HK-2 (cell line): ENCODE data around the gene COTL1.
"Not testable (repeated sequence)": the region's sequence is repeated elsewhere in the genome, so short reads cannot be mapped to it uniquely, and the experiment has no call there.

Experiments used
- DNase-seq: peaks from one replicate; pipeline ENCODE4 v3.0.0-alpha.2; 2018; ENCODE audit not compliant: unreplicated experiment

The COTL1 gene

DNA sequence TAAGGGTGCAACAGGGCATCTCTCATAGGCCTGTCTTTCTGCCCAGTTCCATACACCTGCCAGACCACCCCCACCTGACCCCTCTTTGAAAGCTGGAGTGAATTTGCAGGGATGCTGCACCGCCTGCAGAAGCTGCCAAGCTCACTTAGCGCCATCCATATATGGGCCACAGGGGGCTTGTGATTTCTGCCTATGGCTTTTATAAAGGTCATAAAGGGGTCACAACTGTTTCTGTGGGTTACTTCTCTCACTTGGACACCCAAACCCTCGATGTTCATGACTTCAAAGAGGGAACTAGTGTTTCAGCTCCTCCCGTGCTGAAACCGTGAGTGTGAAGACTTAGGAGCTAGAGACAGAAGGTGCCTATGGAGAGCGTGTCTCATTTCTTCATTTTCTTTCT is 89.6 kb downstream of the COTL1 start:
- no peak for DNase-seq

DNA sequence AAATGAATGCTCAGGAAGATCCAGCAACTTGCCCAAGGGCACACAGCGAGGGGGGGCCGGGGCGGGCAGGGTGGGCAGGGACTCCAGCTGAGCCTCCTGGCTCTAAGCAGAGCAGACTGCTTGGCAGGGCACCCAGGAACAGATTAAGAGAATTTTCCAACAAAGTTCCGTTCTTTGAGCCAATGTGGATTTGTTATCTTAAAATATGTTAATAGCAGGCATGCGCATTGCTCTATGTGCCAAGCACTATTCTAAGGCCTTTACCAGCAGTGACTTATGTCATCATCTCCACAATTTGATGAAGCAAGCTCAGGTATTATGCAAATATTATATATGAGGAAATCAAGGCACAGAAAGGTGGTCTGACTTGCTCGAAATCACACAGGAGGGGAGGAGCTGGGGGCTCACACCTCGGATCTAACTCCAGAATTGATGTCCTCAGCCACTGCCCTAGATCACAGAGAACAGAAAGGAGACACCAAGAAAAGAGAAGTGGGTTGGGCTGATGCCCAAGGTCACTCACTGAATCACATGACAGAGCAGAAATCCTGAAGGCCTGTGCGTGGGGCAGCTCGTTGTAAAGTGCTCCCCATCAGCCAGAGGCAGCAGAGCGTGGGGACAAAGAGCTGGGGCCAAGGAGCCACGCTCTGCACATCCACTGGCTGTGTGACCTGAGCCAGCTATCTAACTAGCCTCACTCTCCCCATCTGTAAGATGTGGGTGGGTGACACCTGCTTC is 90.2 kb downstream of the COTL1 start:
- DNase-seq: no peak

DNA sequence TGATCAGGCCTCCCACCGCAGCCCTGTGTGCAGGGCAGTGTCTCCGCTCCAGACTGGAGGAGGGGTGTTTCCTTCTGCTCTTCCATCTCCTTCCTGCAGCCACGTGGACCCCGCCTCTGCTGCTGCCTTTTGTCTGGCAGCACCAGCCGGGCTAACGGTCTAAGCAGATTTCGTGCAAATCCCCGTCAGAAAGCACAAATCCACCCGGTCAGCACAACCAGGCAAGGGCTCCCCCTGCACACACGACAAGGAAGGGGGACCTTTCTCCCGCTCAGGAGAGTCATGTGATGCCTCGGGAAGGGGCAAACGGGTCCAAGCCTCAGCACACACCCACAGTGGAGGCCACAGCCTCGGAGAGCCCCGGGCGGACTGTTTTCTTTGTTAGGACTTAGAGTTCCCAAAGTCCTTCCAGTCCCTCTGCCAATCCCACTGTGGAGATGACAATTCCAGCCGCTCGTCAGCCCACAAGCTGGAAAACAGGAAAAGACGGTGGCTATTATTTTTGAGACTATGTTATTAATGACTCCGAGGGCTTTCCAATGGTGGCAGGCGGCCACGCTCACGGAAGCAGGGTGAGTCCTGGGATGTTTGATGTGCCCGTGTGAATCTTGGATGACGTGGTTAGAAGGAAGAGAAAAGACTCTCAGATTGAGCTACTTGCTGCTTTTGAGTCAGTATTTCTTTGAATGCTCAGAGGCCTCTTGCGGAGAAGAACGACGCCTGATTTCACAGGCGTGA is 90.9 kb downstream of the COTL1 start:
- DNase-seq: no peak

DNA sequence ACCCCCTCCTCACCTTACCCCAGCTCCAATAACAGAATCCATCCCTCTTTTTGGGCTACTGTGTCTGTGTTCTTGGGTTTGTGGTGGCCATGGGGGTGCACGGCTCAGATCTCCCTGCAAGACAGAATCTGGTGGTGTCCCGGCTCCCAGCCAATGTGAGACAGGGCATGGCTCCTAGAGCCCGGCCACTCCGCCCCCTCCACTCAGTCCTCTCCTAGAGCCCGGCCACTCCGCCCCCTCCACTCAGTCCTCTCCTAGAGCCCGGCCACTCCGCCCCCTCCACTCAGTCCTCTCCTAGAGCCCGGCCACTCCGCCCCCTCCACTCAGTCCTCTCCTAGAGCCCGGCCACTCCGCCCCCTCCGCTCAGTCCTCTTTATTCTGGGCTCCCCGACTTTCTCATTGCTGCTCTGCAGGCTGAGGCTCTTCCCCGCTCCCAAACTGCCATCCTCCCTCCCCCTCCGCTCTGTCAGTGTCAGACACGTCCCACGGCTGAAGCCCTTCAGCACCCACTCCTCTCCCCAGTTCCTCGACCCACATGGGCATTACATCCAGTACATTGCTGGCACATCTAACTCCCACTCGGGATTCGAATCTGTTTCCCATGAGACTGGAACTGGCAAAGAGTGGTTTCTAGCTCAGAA is 92.8 kb downstream of the COTL1 start:
- DNase-seq: not testable (repeated sequence)

DNA sequence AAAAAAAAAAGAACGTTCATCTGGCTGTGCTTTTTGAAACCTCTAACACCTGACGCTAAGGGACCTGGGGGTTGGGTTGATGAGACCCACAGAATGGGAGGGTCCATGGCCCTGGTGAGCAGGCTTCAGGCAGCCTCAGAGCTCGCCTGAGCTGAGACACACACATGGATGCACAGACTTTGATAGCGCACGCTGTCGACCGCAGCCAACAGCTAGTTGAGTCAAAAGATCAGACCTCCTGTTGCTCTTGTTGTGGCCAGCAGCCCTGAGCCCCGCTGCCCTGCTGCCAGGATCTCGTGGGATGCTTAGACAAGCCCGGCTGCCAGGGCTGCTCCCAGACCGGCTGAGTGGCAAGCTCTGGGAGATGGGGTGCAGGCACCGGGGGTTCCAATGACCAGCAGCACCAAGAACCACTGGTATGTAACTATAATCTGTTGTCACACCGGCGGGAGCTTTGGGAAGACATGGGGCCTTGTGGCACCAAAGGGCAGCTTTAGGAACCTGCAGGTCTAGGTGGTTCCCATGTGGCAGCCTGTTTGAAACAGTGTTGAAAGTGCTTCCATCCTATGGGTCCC is 93.4 kb downstream of the COTL1 start:
- DNase-seq: no peak

DNA sequence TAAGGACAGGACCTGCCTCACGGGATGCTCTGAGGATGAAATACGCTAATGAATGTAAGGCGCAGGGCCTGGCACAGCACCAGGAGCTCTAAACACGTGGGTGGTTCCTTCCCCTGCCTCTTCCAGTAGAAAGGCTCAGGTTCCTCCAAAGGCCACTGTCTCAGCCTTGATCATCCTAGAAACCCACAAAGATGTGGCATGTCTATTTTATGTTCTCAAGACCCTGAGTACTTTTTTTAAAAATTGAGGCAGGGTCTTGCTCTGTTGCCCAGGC is 96.4 kb downstream of the COTL1 start:
- DNase-seq: no peak

DNA sequence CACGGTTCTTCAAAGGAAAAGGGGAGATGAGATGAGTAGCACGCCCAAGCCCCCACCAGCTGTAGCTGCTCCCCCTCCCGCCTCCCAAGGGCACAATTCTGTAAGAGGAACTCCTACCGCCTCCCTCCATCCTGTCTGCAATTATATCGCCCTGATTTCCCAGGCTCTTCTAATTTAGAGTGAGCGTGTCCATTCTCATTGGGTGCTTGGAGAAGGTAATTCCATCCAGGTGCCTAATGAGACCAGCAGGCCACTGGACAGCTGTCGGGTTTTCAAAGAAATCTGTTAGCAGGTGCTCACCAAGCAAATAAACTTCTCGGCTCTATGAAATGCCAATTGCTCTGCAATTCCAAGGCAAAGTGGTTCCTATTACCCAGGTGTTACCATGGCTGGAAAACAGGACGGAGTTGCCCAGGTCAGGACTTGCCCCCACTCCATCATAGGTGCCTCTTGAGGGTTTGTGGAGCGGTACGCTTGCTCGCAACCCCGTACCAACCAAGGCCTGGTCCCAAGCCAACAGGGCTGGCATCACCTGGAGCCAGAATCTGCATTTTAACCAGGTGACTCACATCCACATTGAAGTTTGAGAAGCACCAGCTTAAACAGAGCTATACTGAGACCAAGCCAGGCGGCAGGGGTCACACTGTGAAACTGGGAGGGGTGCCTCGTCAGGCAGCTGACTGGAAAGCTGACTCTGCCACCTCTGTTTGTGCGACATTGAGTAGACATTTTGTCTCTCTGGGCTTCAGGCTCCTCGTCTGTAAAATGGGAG is 97.0 kb downstream of the COTL1 start:
- no peak for DNase-seq

DNA sequence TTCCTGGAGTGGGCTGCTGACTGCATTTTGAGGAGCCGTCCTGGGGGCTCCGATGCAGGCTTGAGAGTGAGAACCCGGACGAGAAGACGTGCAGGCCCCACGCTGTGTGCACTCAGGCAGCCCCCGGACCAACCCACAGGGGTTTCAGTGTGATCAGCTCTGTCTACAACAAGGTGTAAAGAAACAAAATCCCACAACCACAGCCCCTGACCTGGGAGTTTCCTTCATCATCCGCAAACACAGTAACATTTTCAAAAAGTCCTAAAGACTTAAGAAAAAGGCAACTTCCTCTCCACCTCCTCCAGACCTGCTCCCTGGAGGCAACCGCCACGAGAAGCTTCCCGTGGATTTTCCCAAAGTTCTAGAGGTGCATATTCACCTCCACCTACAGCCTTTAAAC is 98.0 kb downstream of the COTL1 start:
- DNase-seq: no peak

DNA sequence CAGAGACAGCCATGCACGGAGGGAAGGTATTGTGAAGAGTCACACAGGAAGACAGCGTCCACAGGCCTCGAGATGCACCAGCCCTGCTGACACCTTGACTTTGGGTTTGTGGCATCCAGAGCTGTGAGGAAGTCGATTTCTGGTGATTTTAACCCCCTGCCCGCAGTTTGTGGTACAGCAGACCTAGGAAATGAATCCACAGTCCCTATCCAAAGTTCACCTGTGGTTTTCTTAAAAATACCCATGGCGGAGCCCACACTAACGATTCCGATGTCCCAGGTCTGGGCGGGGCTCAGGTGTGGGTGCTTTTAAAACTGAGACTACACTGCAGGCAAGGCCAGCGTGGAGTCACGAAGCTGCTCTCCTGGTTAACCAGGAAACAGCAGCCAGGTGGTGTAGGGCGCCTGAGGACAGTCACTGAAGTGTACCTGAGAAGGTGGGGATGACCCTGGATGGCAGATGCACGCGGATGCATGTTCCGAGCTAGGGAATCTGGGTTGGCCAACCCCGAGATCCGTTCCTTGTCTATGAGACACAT is 99.0 kb downstream of the COTL1 start:
- no peak for DNase-seq

DNA sequence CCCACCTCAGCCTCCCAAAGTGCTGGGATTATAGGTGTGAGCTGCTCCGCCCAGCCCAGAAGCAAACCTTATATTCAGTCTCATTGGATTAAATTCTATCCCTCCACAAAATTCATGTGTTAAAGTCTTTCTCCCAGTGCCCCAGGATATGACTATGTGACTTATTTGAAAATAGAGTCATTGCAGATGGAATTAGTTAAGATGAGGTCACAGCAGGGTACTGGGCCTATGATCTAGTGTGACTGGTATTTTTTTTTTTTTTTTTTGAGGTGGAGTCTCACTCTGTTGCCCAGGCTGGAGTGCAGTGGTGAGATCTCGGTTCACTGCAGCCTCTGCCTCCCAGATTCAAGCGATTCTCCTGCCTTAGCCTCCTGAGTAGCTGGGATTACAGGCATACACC is 99.7 kb downstream of the COTL1 start:
- not testable (repeated sequence) for DNase-seq

DNA sequence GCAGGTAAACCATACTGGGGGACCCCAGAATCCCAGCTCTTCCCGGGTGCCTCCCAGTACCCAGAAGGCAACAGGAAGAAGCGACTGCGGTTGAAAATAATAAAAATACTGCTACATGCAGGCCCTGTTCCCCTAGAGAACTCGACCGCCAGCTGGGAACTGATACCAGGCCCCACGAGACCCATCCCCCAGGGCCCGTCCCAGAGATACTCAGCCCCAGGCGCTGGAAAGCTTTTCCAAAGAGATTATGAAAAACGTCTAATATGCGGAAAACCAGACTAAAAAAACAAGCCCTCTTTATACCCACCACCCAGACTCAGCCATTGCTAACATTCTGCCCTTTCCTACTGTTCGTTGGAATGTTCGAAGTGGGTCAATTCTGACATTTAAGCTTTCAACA is 100.5 kb downstream of the COTL1 start:
- no peak for DNase-seq
